Measurements from ENCODE around the gene CCNG2. TPM values are rescaled to one million over a fixed set of nuclear protein-coding genes. Genes with fewer than 3 reads are reported as not detected.

Gene CCNG2
- total and polyA plus RNA-seq, 10 of the 15 experiments (the other 5 are each of a cell fraction or from before 2014, with no cell fraction given): 1.9 to 70.6 (median 5.9) TPM

- WGBS (ENCODE audit: insufficient coverage, insufficient replicate concordance, low lambda C conversion rate, missing lambda C conversion rate): 89% methylated on average over 1 of the region's 1 CpG
- in situ Hi-C loops (cut with MboI): no loop called here
- CTCF ChIA-PET: interaction anchor here (0.8 to 2.9 kb wide), 6 partner anchors 12 to 400 kb away, joined by 3 to 9 read pairs (median 6); no protein-coding TSS in a partner anchor
These were observed 24.2 kb upstream of the CCNG2 start for GRCh38 chr4:77132652-77133312.

More at GRCh38 chr4:77132652-77133312, 24.2 kb upstream of the CCNG2 start:
- Histone ChIP-seq H3K9ac (ENCODE audit: control insufficient read depth, insufficient read depth, low read length) (no peak overlapping the region), H3K79me2 (ENCODE audit: control insufficient read depth, insufficient read depth, low read length) (no peaks in the 10 kb centered on the region), H3K4me1 (ENCODE audit: control insufficient read depth, insufficient read depth, low read length) (no peaks in the 10 kb centered on the region), H4K20me1 (ENCODE audit: control insufficient read depth, insufficient read depth) (no peaks in the 10 kb centered on the region), H2AFZ (ENCODE audit: control insufficient read depth, low read depth, low read length) (no peak overlapping the region), H3K4me3 (no peak overlapping the region), H3K36me3 (ENCODE audit: control insufficient read depth in 2 of 2, insufficient read depth in 2 of 2, low read length in 1 of 2) (no peaks in the 10 kb centered on the region), H3K9me3 (replicated peaks; ENCODE audit: control insufficient read depth, insufficient read depth, low read length) (no peaks in the 10 kb centered on the region; the same call in 2 of the 3 replicates), H3K4me2 (ENCODE audit: control insufficient read depth, insufficient read depth) (no peak overlapping the region), H3K27ac (ENCODE audit: control insufficient read depth, insufficient read depth) (no peak overlapping the region), H3K27me3 (replicated peaks in 1 of 2; ENCODE audit: control insufficient read depth in 2 of 2, insufficient read depth in 2 of 2, low read length in 1 of 2) (no peaks in the 10 kb centered on the region)
- DNase-seq (ENCODE audit: low read depth, low spot score) (no peak), FAIRE-seq (no peak), ATAC-seq (no peak)
- TF ChIP-seq RCOR1 (conservative IDR thresholded peaks at IDR 0.05; ENCODE audit: low read depth, low read length) (no peak), RELB (IDR thresholded peaks at IDR 0.05; ENCODE audit: low read depth) (no peak), E2F8 (IDR thresholded peaks at IDR 0.05; ENCODE audit: low read depth, partially characterized antibody) (no peak), RELA (IDR thresholded peaks at IDR 0.05; ENCODE audit: borderline replicate concordance, partially characterized antibody) (no peak)
- POLR2A ChIA-PET: no interaction called here
- BruUV-seq (replicated peaks): no TSS peak
- intact Hi-C loops (cut with micrococcal nuclease; ENCODE audit: unreplicated experiment): no loop called here
- SMC1A ChIA-PET (ENCODE audit: uncharacterized antibody, unreplicated experiment): interaction anchor here (1.6 to 2.3 kb wide), 3 partner anchors 11 to 15 kb away, joined by 4 to 8 read pairs (median 6); no protein-coding TSS in a partner anchor
- RAD21 ChIA-PET (ENCODE audit: unreplicated experiment): interaction anchor here (0.7 to 1.5 kb wide), 2 partner anchors 37 to 53 kb away, joined by 3 to 5 read pairs; no protein-coding TSS in a partner anchor

Measured in GM12878 (cell line).